DMS 273 treated with DMSO at 0.1 percent for 48 hours (cell line): ENCODE results near the gene CENPC.
"Not testable (repeated sequence)": the region's sequence is repeated elsewhere in the genome, so short reads cannot be mapped to it uniquely, and the experiment has no call there.

ENCODE experiments used
- DNase-seq: peaks from one replicate; lab custom pipeline; 2025; lab: John Stamatoyannopoulos, UW

Gene CENPC

GRCh38 chr4:67550451-67550850, 5.1 kb upstream of the CENPC start:
- no peak for DNase-seq

- peak; percentile 1 for DNase-seq
Measured at GRCh38 chr4:67549123-67549522, 3.8 kb upstream of the CENPC start.

DNA sequence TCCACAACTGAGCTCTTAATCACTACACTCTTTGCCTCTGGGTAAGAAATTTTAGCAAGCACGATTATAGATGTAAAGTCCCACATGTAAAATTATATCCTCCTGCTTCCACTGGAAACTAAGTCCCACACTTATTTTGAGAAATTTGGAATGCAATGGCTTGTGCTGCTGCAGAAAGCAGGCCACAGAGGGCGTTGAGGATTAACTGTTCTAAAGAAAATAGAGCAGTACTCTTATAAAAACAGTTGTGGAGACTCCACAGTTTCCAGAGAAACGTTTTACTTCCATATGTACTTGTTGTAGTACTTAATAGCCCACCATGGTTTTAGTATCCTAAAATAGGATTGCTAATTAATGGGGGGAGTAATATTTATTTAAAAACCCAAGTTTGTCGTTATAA, 1.7 kb upstream of the CENPC start:
- no peak for DNase-seq

DNA sequence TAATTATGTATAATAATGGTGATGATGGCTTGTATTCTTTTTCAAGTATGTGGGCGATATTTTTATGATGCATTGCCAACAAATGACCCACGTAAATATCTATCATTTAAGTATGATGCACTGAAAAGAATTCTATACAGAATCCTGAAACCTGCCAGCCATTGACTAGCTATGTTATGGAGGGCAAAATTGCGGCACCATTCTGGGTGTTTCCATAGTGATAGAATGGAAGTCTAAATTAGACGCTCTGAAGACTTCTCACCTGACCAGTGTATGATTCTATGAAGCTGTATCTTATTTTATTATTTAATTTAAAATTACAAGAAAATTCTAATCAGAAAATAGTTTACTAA, 677 bp upstream of the CENPC start:
- DNase-seq = no peak

DNA sequence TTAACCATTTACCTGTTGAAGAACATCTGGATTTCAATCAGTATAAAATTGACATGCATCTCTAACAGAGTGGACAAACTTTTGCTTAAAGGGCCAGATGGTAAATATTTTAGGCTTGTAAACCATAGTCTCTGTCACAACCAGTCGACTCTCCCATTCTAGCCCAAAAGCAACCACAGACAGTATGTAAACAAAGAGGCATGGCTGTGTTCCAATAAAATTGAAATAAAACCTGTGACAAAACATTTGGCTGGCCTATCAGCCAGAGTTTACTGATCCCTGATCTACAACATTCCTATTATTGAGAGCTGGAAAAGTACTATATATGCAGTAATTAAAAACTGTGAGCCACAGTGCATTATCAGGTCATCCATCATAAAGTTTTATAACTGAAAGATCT, 3.2 kb downstream of the CENPC start:
- no peak for DNase-seq

DNA sequence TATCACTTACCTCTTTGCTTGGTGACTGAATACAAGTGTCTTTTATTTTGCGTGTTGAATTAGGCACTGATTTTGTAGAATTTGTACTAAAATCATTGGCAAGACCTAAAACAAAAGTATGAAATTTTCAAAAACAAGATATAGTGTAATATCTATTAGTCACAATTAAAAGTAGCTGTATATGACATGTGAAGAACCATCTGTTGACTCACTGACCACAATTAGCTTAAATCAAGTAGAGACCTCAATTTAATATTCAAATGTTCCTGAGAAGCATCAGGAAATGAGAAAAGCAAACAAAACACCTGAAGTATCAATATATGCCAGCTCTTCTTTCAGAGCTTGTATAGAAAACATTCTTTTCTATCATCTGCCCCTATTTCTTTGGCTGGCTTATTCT, 5.5 kb downstream of the CENPC start:
- DNase-seq = no peak

GRCh38 chr4:67535280-67535840, 9.9 kb downstream of the CENPC start:
- DNase-seq = no peak

GRCh38 chr4:67533112-67533511, 12.2 kb downstream of the CENPC start:
- DNase-seq = no peak

- not testable (repeated sequence) for DNase-seq
Measured at GRCh38 chr4:67532397-67532796, 12.9 kb downstream of the CENPC start.

DNA sequence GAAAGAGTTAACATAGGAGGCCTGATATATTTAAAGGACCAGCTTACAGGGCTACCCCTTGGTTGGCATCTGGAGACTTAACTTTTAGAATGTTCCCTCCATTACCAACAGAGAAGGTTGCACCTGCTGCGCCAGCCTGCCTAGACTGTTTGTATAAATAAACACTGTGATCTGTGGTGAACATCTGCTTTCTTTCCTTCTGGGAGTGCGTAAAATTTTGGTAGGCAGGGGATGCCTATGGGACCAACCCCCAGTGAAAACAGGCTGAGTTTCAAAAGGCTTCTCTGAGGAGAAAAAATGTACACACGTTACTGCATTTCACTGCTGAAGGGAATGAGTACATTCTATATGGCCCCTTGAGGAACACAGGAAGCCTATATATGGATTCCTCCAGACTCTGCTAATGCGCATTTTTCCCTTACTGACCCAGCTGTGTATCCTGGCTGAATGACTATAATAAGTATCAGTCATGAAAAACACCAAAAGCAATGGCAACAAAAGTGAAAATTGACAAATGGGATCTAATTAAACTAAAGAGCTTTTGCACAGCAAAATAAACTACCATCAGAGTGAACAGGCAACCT, 13.8 kb downstream of the CENPC start:
- peak; percentile 44 for DNase-seq

DNA sequence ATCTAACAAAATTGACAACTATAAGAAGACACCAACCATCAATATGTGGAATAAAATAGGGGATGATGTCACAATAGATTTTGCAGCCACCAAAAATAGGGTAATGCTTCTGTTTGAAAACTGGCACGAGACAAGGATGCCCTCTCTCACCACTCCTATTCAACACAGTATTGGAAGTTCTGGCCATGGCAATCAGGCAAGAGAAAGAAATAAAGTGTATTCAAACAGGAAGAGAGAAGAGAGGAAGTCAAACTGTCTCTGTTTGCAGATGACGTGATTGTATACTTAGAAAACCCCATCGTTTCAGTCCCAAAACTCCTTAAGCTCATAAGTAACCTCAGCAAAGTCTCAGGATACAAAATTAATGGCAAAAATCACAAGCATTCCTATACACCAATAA, 21.2 kb downstream of the CENPC start:
- not testable (repeated sequence) for DNase-seq

GRCh38 chr4:67522851-67523671, 22.2 kb downstream of the CENPC start:
- no peak for DNase-seq

GRCh38 chr4:67522230-67522629, 23.1 kb downstream of the CENPC start:
- DNase-seq = no peak

DNA sequence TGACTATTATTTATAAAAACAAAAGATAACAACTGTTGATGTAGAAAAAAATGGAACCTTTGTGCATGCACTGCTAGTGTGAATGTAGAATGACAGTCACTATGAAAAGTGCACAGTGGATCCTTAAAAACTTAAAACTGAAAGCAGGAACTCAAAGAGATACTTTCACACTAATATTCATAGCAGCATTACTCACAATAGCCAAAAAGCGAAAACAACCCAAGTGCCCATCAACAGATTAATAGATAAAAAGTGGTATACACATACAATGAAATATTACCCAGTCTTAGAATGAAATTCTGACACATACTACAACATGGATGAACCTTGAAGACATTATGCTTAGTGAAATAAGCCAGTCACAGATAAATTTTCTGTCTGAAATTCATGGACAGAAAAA, 23.8 kb downstream of the CENPC start:
- DNase-seq = no peak

GRCh38 chr4:67520141-67520540, 25.2 kb downstream of the CENPC start:
- DNase-seq = no peak

- DNase-seq = no peak
Measured at GRCh38 chr4:67512501-67512900, 32.8 kb downstream of the CENPC start.

DNA sequence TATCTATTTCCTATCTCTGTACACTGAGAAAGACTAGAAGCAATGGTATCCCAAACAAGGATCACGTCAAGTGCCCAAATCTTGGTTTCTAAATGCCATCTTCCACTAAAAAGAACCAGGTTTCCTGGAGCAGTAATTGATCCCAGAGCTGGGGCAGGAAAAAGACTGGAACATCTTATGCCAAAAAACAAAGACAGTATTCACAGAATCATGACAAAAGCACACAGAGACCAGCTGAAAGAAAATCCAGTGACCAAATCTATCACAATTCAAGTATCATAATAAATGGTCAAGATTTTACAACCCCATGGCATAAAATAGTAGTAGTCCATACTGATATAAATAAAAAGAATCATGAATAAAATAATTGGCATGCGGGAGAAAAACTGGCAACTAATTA, 44.9 kb downstream of the CENPC start:
- no peak for DNase-seq

DNA sequence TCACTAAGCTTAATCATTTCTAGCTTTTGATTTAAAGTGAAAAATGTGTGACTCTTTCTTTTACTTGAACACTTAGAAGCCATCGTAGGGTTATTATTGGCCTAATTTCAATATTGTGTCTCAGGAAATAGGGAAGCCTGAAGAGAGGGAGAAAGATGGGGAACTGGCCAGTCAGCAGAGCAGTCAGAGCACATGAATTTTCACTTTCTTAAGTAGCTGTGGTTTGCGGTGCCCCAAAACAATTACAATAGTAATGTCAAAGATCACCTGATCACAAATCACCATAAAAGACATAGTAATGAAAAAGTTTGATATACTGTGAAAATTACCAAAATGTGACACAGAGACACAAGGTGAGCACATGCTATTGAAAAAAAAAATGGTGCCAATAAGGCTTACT, 45.5 kb downstream of the CENPC start:
- no peak for DNase-seq

DNA sequence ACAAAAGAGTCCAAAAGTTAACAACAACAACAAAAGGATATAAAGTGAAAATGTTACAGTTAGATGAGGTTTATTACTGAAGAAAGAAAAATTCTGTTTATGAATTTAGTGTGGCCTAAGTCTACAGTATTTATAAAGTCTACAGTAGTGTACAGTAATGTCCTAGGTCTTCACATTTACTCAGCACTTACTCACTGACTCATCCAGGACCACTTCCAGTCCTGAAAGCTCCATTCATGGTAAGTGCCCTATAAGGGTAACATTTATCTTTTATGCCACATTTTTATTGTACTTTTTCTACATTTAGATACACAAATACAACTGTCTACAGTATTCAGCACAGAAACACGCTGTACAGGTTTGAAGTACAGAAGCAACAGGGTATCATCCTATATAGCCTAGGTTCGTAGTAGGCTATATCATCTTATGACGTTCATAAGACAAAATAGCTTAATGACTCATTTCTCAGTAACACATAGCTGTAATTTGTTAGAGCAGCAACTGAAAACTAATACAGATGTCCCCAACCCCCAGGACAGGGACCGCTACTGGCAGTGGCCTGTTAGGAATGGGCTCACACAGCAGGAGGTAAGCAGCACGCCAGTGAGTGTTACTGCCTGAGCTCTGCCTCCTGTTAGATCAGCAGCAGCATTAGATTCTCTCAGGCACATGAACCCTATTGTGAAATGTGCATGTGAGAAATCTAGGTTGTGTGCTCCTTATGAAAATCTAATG, 61.3 kb downstream of the CENPC start:
- no peak for DNase-seq

- no peak for DNase-seq
Measured at GRCh38 chr4:67480810-67481209, 64.5 kb downstream of the CENPC start.

DNA sequence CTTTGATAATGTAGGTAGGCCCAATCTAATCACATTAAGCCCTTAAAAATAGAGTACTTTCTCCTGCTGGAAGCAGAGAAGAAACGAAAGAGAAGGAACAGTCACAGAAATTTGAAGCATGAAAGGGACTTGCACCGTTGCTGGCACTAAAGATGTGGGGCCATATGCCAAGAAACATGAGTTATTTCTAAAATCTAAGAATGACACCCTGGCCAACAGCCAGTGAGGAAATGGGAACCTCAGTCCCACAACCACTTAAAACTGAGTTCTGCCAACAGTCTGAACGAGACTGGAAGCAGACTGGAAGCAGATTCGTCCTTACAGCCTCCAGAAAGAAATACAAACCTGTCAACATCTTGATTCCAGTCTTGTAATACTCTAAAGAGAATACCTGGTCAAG, 70.1 kb downstream of the CENPC start:
- DNase-seq = no peak

DNA sequence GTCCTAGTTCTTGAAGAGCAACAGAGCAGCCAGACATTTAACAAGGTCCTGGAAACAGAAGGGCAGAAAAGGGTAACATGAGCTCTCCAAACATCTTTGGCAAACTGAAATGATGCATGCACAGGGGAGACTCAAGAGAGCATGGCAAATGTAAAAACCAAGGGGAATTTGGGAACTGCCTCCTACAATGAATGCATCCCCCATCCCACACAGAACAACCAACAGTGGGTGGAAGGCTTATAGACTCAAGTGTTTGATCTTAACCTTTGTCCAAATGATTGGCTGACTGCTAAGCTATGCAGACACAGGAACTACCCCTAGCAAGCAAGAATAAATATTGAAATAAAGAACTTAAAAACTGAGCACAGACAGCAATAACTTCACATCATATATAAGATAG, 74.4 kb downstream of the CENPC start:
- no peak for DNase-seq

DNA sequence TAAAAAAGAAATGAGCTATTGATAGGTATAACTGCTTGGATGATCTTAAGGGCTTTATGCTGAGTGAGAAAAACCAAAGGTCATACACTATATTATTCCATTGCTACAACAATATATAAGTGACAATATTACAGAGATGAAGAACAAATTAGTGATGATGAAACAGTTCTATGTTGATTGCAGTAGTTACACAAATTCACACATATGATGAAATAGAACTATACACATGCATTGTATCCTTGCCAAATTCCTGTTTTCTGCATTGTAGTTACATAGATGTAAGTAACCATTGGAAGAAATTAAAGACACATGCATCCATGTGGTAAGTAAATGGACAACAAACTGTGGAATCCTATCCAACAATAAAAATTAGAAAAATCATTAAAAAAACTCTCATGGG, 76.5 kb downstream of the CENPC start:
- no peak for DNase-seq
